ENCODE data around the gene GPR89A. TPM values are rescaled to one million over a fixed set of nuclear protein-coding genes. Genes with fewer than 3 reads are reported as not detected.

The GPR89A gene
- total and polyA plus RNA-seq, 4 donors: 10.7 to 28.7 (median 27.8) TPM

DNA sequence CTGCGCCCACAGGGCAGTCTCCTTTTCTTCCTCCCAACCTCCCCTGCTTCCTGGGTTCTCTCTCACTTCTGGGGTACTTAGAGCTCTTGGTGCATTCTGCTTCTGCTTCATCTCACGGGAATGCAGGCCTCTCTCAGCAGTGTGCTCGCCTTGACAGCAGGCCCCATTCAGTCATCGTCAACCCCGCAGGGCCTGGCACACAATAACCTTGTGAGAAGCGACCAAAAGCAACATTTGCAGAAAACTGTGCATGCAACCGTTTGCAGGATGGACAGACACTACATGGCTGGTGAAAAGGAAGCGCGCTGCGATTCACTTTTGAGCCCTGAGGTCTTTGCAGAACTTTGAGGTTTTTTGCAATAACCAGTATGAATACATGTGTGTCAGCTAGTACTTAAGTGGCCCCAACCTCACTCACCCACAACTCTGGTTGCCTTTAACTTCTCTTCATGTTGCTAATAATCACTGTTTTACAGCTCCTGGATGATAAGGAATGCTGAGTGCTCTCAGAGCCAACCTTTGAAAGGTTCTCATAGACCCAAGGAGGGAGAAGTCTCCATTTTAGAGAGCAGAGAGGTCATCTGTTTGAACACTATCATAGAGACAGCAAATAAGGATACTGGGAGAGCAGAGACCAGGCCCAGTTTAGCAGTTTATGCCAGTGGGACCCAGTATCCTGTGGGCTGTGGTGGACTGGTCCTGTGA lies 109.0 kb downstream of the GPR89A start:
- Histone ChIP-seq H3K4me3 (ENCODE audit: low read depth in 1 of 3, low read length in 3 of 3) (no peak overlapping the region), H3K9ac (ENCODE audit: low read depth in 1 of 2, low read length in 2 of 2) (no peak overlapping the region), H3K27ac (ENCODE audit: low read depth in 1 of 2, low read length in 2 of 2) (no peak overlapping the region), H3K27me3 (ENCODE audit: control insufficient read depth in 4 of 4, insufficient read depth in 4 of 4, low read length in 3 of 4) (no peaks in the 10 kb centered on the region), H3K4me1 (ENCODE audit: control insufficient read depth in 4 of 4, insufficient read depth in 4 of 4, low read length in 3 of 4) (peaks cover 7 to 31% (median 21%) of the 10 kb centered on the region in 4 donors), H3K9me3 (ENCODE audit: control insufficient read depth in 4 of 4, low read length in 3 of 4) (no peaks in the 10 kb centered on the region), H3K36me3 (ENCODE audit: control insufficient read depth in 4 of 4, insufficient read depth in 3 of 4, low read depth in 1 of 4, low read length in 3 of 4) (no peaks in the 10 kb centered on the region)
- TF ChIP-seq, protein P1, sequence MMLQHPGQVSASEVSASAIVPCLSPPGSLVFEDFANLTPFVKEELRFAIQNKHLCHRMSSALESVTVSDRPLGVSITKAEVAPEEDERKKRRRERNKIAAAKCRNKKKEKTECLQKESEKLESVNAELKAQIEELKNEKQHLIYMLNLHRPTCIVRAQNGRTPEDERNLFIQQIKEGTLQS (IDR thresholded peaks at IDR 0.05): no peak
- TF ChIP-seq, protein P2, sequence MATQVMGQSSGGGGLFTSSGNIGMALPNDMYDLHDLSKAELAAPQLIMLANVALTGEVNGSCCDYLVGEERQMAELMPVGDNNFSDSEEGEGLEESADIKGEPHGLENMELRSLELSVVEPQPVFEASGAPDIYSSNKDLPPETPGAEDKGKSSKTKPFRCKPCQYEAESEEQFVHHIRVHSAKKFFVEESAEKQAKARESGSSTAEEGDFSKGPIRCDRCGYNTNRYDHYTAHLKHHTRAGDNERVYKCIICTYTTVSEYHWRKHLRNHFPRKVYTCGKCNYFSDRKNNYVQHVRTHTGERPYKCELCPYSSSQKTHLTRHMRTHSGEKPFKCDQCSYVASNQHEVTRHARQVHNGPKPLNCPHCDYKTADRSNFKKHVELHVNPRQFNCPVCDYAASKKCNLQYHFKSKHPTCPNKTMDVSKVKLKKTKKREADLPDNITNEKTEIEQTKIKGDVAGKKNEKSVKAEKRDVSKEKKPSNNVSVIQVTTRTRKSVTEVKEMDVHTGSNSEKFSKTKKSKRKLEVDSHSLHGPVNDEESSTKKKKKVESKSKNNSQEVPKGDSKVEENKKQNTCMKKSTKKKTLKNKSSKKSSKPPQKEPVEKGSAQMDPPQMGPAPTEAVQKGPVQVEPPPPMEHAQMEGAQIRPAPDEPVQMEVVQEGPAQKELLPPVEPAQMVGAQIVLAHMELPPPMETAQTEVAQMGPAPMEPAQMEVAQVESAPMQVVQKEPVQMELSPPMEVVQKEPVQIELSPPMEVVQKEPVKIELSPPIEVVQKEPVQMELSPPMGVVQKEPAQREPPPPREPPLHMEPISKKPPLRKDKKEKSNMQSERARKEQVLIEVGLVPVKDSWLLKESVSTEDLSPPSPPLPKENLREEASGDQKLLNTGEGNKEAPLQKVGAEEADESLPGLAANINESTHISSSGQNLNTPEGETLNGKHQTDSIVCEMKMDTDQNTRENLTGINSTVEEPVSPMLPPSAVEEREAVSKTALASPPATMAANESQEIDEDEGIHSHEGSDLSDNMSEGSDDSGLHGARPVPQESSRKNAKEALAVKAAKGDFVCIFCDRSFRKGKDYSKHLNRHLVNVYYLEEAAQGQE (IDR thresholded peaks at IDR 0.05): no peak
- TF ChIP-seq RAD21 (IDR thresholded peaks at IDR 0.05) (no peak), SP1 (IDR thresholded peaks at IDR 0.05) (no peak), EGR1 (IDR thresholded peaks at IDR 0.05; ENCODE audit: low read depth in 2 of 2) (no peak), JUND (IDR thresholded peaks at IDR 0.05) (no peak), FOXA2 (IDR thresholded peaks at IDR 0.05) (no peak), YY1 (IDR thresholded peaks at IDR 0.05) (no peak), GABPA (IDR thresholded peaks at IDR 0.05 in 1 of 2, conservative IDR thresholded peaks at IDR 0.05 in 1 of 2) (no peak), FOXA1 (IDR thresholded peaks at IDR 0.05) (no peak), HNF4A (conservative IDR thresholded peaks at IDR 0.05) (no peak), HNF4G (IDR thresholded peaks at IDR 0.05) (no peak), RXRA (IDR thresholded peaks at IDR 0.05) (no peak), TAF1 (conservative IDR thresholded peaks at IDR 0.05) (no peak), NR2F2 (IDR thresholded peaks at IDR 0.05) (no peak)
- TF ChIP-seq, protein P3, sequence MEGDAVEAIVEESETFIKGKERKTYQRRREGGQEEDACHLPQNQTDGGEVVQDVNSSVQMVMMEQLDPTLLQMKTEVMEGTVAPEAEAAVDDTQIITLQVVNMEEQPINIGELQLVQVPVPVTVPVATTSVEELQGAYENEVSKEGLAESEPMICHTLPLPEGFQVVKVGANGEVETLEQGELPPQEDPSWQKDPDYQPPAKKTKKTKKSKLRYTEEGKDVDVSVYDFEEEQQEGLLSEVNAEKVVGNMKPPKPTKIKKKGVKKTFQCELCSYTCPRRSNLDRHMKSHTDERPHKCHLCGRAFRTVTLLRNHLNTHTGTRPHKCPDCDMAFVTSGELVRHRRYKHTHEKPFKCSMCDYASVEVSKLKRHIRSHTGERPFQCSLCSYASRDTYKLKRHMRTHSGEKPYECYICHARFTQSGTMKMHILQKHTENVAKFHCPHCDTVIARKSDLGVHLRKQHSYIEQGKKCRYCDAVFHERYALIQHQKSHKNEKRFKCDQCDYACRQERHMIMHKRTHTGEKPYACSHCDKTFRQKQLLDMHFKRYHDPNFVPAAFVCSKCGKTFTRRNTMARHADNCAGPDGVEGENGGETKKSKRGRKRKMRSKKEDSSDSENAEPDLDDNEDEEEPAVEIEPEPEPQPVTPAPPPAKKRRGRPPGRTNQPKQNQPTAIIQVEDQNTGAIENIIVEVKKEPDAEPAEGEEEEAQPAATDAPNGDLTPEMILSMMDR (IDR thresholded peaks at IDR 0.05; ENCODE audit: low read depth, low read length, missing input control): no peak
- TF ChIP-seq, protein P4, sequence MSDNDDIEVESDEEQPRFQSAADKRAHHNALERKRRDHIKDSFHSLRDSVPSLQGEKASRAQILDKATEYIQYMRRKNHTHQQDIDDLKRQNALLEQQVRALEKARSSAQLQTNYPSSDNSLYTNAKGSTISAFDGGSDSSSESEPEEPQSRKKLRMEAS (IDR thresholded peaks at IDR 0.05): no peak
- TF ChIP-seq, protein P5, sequence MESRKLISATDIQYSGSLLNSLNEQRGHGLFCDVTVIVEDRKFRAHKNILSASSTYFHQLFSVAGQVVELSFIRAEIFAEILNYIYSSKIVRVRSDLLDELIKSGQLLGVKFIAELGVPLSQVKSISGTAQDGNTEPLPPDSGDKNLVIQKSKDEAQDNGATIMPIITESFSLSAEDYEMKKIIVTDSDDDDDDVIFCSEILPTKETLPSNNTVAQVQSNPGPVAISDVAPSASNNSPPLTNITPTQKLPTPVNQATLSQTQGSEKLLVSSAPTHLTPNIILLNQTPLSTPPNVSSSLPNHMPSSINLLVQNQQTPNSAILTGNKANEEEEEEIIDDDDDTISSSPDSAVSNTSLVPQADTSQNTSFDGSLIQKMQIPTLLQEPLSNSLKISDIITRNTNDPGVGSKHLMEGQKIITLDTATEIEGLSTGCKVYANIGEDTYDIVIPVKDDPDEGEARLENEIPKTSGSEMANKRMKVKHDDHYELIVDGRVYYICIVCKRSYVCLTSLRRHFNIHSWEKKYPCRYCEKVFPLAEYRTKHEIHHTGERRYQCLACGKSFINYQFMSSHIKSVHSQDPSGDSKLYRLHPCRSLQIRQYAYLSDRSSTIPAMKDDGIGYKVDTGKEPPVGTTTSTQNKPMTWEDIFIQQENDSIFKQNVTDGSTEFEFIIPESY (IDR thresholded peaks at IDR 0.05): no peak
- no peak for DNase-seq (ENCODE audit: low spot score)
- 88% methylated on average over 10 of the region's 10 CpGs for WGBS
